Bronchial epithelial cell (primary cell): ENCODE measurements around the gene RPP25. TPM values are rescaled to one million over a fixed set of nuclear protein-coding genes. Genes with fewer than 3 reads are reported as not detected.

Experiments
- DNase-seq: peaks from one replicate; pipeline ENCODE4 v3.0.0-alpha.2; 2010; ENCODE audit warnings: low read depth
- FAIRE-seq: peaks from 2 replicates; lab custom pipeline; 2011; peaks lifted over from hg19 to GRCh38; lab: Jason Lieb, UNC
- H3K27me3 ChIP-seq: 2 replicates; pipeline ENCODE4 v1.5.1; 2011; ENCODE audit warnings: low read length; ENCODE audit not compliant: control insufficient read depth, insufficient read depth
- H3K36me3 ChIP-seq: 2 replicates; pipeline ENCODE4 v1.5.1; 2011; ENCODE audit warnings: low read length; ENCODE audit not compliant: control insufficient read depth, insufficient read depth
- H3K4me3 ChIP-seq: 2 replicates; pipeline ENCODE4 v1.5.1; 2011; ENCODE audit warnings: mild to moderate bottlenecking, low read depth, low read length, control low read depth
- total RNA-seq: library from RNA; depleted of rRNA; stranded (reverse); fragments of >200 nt; gene quantifications from 2 replicates; pipeline ENCODE4 v1.2.1, GENCODE V29; 2014
- TF ChIP-seq, protein P1 (sequence below): IDR thresholded peaks from 2 replicates; pipeline ENCODE4 v1.5.1; 2011; ENCODE audit warnings: mild to moderate bottlenecking, moderate library complexity, low read length, control low read depth, inconsistent platforms; ENCODE audit not compliant: insufficient read depth, severe bottlenecking

Gene RPP25, protein sequence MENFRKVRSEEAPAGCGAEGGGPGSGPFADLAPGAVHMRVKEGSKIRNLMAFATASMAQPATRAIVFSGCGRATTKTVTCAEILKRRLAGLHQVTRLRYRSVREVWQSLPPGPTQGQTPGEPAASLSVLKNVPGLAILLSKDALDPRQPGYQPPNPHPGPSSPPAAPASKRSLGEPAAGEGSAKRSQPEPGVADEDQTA
- 3.3 and 8.7 TPM in 2 replicates for total RNA-seq

DNA sequence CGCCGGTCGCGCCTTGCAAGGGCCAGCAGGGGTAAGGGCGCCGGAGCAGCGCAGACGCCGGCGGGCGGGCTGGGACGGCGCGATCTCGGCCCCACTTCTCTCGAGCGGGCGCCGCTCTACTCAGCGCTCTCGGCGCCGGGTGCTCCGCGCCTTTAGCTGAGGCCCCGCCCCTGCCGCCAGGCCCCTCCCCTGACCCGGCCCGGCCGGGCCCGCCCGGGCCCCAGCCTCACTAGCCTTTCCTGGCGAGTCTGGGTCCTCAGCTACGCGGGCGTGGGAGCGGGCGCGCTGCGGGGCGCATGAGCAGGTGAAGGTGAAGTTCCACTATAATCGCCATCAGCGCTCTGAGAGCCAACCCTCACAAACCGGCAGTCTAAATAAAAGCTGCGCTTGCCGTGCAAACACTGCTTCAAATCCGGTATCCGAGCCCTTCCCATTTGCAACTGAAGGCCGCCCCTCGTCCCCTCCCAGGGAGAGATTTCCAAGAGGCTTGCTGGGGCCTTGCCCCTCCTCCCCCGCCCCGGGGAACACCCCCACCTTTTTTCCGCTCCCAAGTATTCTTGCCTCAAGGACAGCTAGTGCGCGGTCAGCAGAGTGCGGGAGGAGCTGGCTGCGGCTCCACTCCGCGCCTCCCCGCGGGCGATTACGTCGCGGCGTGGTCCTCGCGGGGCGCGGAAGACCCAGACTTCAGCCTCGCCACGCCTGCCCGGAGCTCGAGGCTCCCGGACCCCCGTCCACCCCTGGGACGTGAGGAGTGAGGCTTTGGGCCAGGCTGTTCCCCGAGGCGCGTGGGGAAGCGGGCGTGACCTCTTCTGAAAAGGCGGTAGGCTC, at the start of gene RPP25:
Gene RPP25, minus strand, starts transcription at position 125 of the 828 bp plus-strand sequence. CDS start 189 bp downstream, outside the sequence.
- no peak for FAIRE-seq
- peak; percentile 36 for DNase-seq
- Histone ChIP-seq H3K27me3 (peaks cover 16% of the 10 kb centered on the region), H3K4me3 (peak within 1 kb of the TSS; percentile 46), H3K36me3 (no peaks in the 10 kb centered on the region)
- TF ChIP-seq, protein P1, sequence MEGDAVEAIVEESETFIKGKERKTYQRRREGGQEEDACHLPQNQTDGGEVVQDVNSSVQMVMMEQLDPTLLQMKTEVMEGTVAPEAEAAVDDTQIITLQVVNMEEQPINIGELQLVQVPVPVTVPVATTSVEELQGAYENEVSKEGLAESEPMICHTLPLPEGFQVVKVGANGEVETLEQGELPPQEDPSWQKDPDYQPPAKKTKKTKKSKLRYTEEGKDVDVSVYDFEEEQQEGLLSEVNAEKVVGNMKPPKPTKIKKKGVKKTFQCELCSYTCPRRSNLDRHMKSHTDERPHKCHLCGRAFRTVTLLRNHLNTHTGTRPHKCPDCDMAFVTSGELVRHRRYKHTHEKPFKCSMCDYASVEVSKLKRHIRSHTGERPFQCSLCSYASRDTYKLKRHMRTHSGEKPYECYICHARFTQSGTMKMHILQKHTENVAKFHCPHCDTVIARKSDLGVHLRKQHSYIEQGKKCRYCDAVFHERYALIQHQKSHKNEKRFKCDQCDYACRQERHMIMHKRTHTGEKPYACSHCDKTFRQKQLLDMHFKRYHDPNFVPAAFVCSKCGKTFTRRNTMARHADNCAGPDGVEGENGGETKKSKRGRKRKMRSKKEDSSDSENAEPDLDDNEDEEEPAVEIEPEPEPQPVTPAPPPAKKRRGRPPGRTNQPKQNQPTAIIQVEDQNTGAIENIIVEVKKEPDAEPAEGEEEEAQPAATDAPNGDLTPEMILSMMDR, result no peak

GRCh38 chr15:75002398-75002797, 45.8 kb upstream of the RPP25 start:
- TF ChIP-seq, protein P1, result no peak
- FAIRE-seq, result no peak
- no peak for DNase-seq
- no peak overlapping the region for H3K4me3 ChIP-seq
- H3K27me3 ChIP-seq, result no peaks in the 10 kb centered on the region
- no peaks in the 10 kb centered on the region for H3K36me3 ChIP-seq

- no peak for DNase-seq
- TF ChIP-seq, protein P1, result no peak
- Histone ChIP-seq H3K36me3 (no peaks in the 10 kb centered on the region), H3K4me3 (no peak overlapping the region), H3K27me3 (peaks cover 9% of the 10 kb centered on the region)
- no peak for FAIRE-seq
Measured at GRCh38 chr15:75001310-75001709, 44.7 kb upstream of the RPP25 start.

DNA sequence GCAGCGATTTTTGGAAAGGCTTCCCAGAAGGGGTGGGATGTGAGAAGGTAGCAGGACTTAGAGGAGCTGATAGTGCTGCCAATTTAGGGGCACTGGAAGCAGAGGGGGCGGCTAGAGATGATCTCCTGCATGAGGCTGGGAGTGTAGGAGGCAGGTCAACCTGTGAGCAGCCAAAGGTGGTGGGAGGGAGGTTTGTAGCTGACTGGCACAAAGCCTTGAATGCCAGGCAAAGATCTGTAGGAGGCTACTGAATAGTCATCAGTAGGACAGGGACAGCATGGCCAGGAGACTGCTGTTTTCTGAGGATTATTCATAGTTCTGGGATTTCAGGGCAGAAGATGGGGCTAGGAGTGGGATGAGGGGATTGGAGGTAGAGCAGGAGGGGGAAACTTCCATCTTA, 41.0 kb upstream of the RPP25 start:
- Histone ChIP-seq H3K36me3 (no peaks in the 10 kb centered on the region), H3K27me3 (peaks cover 14% of the 10 kb centered on the region), H3K4me3 (no peak overlapping the region)
- TF ChIP-seq, protein P1, result no peak
- peak; percentile 36 for FAIRE-seq
- no peak for DNase-seq

GRCh38 chr15:74997141-74997540, 40.6 kb upstream of the RPP25 start:
- no peak overlapping the region for H3K4me3 ChIP-seq
- DNase-seq (no peak), FAIRE-seq (no peak)
- H3K27me3 ChIP-seq, result peaks cover 14% of the 10 kb centered on the region
- no peaks in the 10 kb centered on the region for H3K36me3 ChIP-seq
- TF ChIP-seq, protein P1, result no peak
